ENCODE data around the gene NQO1. TPM values are rescaled to one million over a fixed set of nuclear protein-coding genes. Genes with fewer than 3 reads are reported as not detected.

Gene NQO1
- total and polyA plus RNA-seq, 2 of the 13 experiments (the other 11 are each of a cell fraction or from before 2014, with no cell fraction given), result 464 to 1,060 TPM

DNA sequence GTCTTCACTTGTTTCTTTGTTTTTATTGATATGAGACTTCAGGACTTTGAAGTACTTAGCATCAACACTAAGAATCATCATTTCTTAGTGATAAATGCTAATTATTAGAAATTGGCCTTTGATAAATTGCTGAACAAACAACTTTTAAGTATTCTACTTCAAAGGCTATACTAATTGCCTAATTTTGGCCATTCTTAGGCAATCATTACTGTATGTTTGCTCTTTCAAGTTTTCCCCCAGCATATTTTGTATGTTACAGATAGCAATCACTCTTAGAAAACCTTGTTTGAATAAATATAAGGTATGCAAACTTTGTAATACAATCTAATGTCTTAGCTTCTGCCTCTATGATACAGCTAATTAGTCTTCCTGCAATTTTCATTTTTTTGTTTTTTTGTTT, 46.0 kb downstream of the NQO1 start (continued):
- TF ChIP-seq BRCA1 (CRISPR knock-in tag; IDR thresholded peaks at IDR 0.05), result no peak
- TF ChIP-seq ZNF792 (CRISPR knock-in tag; IDR thresholded peaks at IDR 0.05), result no peak
- TF ChIP-seq, protein P1, sequence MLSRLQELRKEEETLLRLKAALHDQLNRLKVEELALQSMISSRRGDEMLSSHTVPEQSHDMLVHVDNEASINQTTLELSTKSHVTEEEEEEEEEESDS (CRISPR knock-in tag; IDR thresholded peaks at IDR 0.05; ENCODE audit: borderline replicate concordance), result no peak
- no peak for TF ChIP-seq ZNF44 (CRISPR knock-in tag; IDR thresholded peaks at IDR 0.05)
- no peak for TF ChIP-seq ZNF670 (CRISPR knock-in tag; IDR thresholded peaks at IDR 0.05; ENCODE audit: borderline replicate concordance)
- TF ChIP-seq TCF7L2 (IDR thresholded peaks at IDR 0.05; ENCODE audit: low read depth, low read length), result peak; percentile 78
- no peak for TF ChIP-seq DR1 (CRISPR knock-in tag; IDR thresholded peaks at IDR 0.05)
- no peak for TF ChIP-seq SNRNP70 (IDR thresholded peaks at IDR 0.05; ENCODE audit: low read depth, low read length)
- TF ChIP-seq, protein P2, sequence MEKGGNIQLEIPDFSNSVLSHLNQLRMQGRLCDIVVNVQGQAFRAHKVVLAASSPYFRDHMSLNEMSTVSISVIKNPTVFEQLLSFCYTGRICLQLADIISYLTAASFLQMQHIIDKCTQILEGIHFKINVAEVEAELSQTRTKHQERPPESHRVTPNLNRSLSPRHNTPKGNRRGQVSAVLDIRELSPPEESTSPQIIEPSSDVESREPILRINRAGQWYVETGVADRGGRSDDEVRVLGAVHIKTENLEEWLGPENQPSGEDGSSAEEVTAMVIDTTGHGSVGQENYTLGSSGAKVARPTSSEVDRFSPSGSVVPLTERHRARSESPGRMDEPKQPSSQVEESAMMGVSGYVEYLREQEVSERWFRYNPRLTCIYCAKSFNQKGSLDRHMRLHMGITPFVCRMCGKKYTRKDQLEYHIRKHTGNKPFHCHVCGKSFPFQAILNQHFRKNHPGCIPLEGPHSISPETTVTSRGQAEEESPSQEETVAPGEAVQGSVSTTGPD (CRISPR knock-in tag; IDR thresholded peaks at IDR 0.05), result no peak
- no peak for TF ChIP-seq ZNF326 (CRISPR knock-in tag; IDR thresholded peaks at IDR 0.05; ENCODE audit: borderline replicate concordance)
- no peak for TF ChIP-seq HHEX (CRISPR knock-in tag; IDR thresholded peaks at IDR 0.05)
- no peak for TF ChIP-seq ERF (CRISPR knock-in tag; IDR thresholded peaks at IDR 0.05)
- no peak for TF ChIP-seq PAX8 (CRISPR knock-in tag; IDR thresholded peaks at IDR 0.05; ENCODE audit: borderline replicate concordance)
- TF ChIP-seq, protein P3, sequence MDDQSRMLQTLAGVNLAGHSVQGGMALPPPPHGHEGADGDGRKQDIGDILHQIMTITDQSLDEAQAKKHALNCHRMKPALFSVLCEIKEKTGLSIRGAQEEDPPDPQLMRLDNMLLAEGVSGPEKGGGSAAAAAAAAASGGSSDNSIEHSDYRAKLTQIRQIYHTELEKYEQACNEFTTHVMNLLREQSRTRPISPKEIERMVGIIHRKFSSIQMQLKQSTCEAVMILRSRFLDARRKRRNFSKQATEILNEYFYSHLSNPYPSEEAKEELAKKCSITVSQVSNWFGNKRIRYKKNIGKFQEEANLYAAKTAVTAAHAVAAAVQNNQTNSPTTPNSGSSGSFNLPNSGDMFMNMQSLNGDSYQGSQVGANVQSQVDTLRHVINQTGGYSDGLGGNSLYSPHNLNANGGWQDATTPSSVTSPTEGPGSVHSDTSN (CRISPR knock-in tag; IDR thresholded peaks at IDR 0.05; ENCODE audit: borderline replicate concordance), result no peak
- no peak for TF ChIP-seq PCBP2 (optimal IDR thresholded peaks at IDR 0.05; ENCODE audit: low read depth, low read length, poor library complexity, severe bottlenecking)
- no peak for TF ChIP-seq ZNF550 (CRISPR knock-in tag; IDR thresholded peaks at IDR 0.05; ENCODE audit: borderline replicate concordance)
- TF ChIP-seq BRD4 (CRISPR knock-in tag; IDR thresholded peaks at IDR 0.05), result no peak
- no peak for TF ChIP-seq ZNF75D (CRISPR knock-in tag; IDR thresholded peaks at IDR 0.05; ENCODE audit: borderline replicate concordance)
- TF ChIP-seq, protein P4, sequence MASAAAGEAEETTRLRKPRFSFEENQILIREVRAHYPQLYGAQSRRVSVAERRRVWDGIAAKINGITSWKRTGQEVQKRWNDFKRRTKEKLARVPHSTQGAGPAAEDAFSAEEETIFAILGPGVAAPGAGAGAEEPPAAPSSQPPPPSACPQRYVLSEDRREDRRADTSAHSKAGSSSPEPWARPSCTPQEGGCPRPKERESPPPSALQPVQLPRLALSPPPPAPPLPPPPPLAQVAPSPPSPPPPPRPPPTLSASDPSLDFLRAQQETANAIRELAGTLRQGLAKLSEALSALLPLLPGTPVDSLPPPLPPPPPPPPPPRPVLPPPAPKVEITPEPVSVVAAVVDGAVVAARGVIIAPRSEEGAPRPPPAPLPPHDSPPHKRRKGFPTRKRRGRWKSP (CRISPR knock-in tag; IDR thresholded peaks at IDR 0.05), result no peak
- no peak for TF ChIP-seq STAT5B (CRISPR knock-in tag; IDR thresholded peaks at IDR 0.05)
- no peak for TF ChIP-seq TBX2 (CRISPR knock-in tag; IDR thresholded peaks at IDR 0.05; ENCODE audit: borderline replicate concordance)
- no peak for TF ChIP-seq ZNF468 (CRISPR knock-in tag; IDR thresholded peaks at IDR 0.05)
- no peak for TF ChIP-seq ISX (CRISPR knock-in tag; conservative IDR thresholded peaks at IDR 0.05)
- TF ChIP-seq ELF3 (CRISPR knock-in tag; IDR thresholded peaks at IDR 0.05), result no peak
- no peak for TF ChIP-seq ZSCAN12 (CRISPR knock-in tag; IDR thresholded peaks at IDR 0.05)
- TF ChIP-seq ZFY (CRISPR knock-in tag; IDR thresholded peaks at IDR 0.05), result no peak
- TF ChIP-seq ZFP37 (CRISPR knock-in tag; IDR thresholded peaks at IDR 0.05; ENCODE audit: borderline replicate concordance), result no peak
- 0 out of 2 replicates have a peak, but pooled peaks have one; percentile 17 for TF ChIP-seq DPF2 (CRISPR knock-in tag; IDR thresholded peaks at IDR 0.05; ENCODE audit: borderline replicate concordance, low read depth)
- TF ChIP-seq, protein P5, sequence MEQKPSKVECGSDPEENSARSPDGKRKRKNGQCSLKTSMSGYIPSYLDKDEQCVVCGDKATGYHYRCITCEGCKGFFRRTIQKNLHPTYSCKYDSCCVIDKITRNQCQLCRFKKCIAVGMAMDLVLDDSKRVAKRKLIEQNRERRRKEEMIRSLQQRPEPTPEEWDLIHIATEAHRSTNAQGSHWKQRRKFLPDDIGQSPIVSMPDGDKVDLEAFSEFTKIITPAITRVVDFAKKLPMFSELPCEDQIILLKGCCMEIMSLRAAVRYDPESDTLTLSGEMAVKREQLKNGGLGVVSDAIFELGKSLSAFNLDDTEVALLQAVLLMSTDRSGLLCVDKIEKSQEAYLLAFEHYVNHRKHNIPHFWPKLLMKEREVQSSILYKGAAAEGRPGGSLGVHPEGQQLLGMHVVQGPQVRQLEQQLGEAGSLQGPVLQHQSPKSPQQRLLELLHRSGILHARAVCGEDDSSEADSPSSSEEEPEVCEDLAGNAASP (CRISPR knock-in tag; IDR thresholded peaks at IDR 0.05; ENCODE audit: borderline replicate concordance), result no peak

Measured in HepG2 (cell line).